SK-N-MC (cell line): ENCODE measurements around the gene VSTM2A.

ENCODE experiments used
- EZH2 ChIP-seq: fragments of 200-600 bp; sonication (generic); IDR thresholded peaks from one replicate; pipeline ENCODE4 v1.6.1; 2017; ENCODE audit warnings: antibody characterized with exemption
- POLR2AphosphoS5 ChIP-seq: IDR thresholded peaks from 2 replicates; pipeline ENCODE4 v1.6.1; 2012; ENCODE audit warnings: mild to moderate bottlenecking, low read depth, low read length, borderline replicate concordance

DNA sequence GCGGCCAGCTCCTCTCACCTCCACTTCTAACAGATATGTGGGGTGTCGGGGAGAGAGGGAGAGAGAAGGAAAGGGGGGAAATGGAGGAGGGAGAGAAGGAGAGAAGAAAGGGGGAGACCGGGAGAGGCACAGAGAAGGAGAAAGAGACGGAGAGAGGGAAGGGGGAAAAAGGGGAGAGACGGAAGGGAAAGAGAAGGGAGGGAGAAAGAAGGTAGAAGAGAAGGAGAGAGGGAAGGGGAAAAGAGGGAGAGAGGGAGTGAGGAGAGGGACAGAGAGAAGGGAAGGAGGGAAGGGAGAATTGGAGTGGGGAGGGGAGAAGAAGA lies 3.0 kb downstream of the VSTM2A start:
- no peak for TF ChIP-seq EZH2
- no peak for TF ChIP-seq POLR2AphosphoS5
